Keratinocyte (primary cell): ENCODE results near the gene COL25A1. TPM values are rescaled to one million over a fixed set of nuclear protein-coding genes. Genes with fewer than 3 reads are reported as not detected.

Source experiments
- DNase-seq: peaks from one replicate; pipeline ENCODE4 v3.0.0-alpha.2; 2011; ENCODE audit warnings: low read depth, missing footprints, low spot score
- FAIRE-seq: peaks from 2 replicates; lab custom pipeline; 2011; peaks lifted over from hg19 to GRCh38; lab: Jason Lieb, UNC
- H2AFZ ChIP-seq: 2 replicates; pipeline ENCODE4 v1.6.0; 2012; ENCODE audit warnings: low read length, control low read depth, inconsistent platforms; ENCODE audit not compliant: control insufficient read depth
- H3K27ac ChIP-seq: 2 replicates; pipeline ENCODE4 v1.5.1; 2011; ENCODE audit warnings: low read length; ENCODE audit not compliant: control insufficient read depth, insufficient read depth
- H3K27me3 ChIP-seq: 3 replicates; pipeline ENCODE4 v1.6.0; 2011; ENCODE audit warnings: low read length; ENCODE audit not compliant: control insufficient read depth, insufficient read depth; ENCODE audit errors: extremely low read depth
- H3K36me3 ChIP-seq, 2 experiments: 2 replicates in 1 of 2; 3 replicates in 1 of 2; pipeline ENCODE4 v1.5.1; 2011; ENCODE audit warnings: low read length in 2 of 2, mild to moderate bottlenecking in 1 of 2; ENCODE audit not compliant: control insufficient read depth in 2 of 2, insufficient read depth in 2 of 2; ENCODE audit errors: extremely low read depth in 1 of 2
- H3K4me1 ChIP-seq: 3 replicates; pipeline ENCODE4 v1.5.1; 2011; ENCODE audit warnings: low read length; ENCODE audit not compliant: control insufficient read depth, insufficient read depth; ENCODE audit errors: extremely low read depth
- H3K4me2 ChIP-seq: 3 replicates; pipeline ENCODE4 v1.6.0; 2011; ENCODE audit warnings: low read depth, low read length; ENCODE audit not compliant: control insufficient read depth, insufficient read depth; ENCODE audit errors: extremely low read depth
- H3K4me3 ChIP-seq, 3 experiments: fragments of 200-600 bp in 1 of 3; sonication (generic) in 1 of 3; 2 replicates in 2 of 3; 3 replicates in 1 of 3; pipeline ENCODE4 v1.5.1; 2011 to 2016; ENCODE audit warnings: low read length in 3 of 3, mild to moderate bottlenecking in 3 of 3, control low read depth in 2 of 3, inconsistent platforms in 1 of 3, low read depth in 1 of 3, mixed read lengths in 1 of 3, mixed run types in 1 of 3, moderate library complexity in 1 of 3; ENCODE audit not compliant: control insufficient read depth in 2 of 3, insufficient read depth in 2 of 3; ENCODE audit errors: extremely low read depth in 1 of 3
- H3K79me2 ChIP-seq: 2 replicates; pipeline ENCODE4 v1.6.0; 2012; ENCODE audit warnings: low read length; ENCODE audit not compliant: control insufficient read depth, insufficient read depth
- H3K9ac ChIP-seq: 3 replicates; pipeline ENCODE4 v1.6.0; 2011; ENCODE audit warnings: low read length; ENCODE audit not compliant: control insufficient read depth, insufficient read depth; ENCODE audit errors: extremely low read depth
- H3K9me1 ChIP-seq: 3 replicates; pipeline ENCODE4 v1.6.0; 2011; ENCODE audit warnings: low read length; ENCODE audit not compliant: control insufficient read depth, insufficient read depth; ENCODE audit errors: extremely low read depth
- H3K9me3 ChIP-seq: 2 replicates; pipeline ENCODE4 v1.5.1; 2012; ENCODE audit warnings: low read depth, low read length; ENCODE audit not compliant: control insufficient read depth
- H4K20me1 ChIP-seq: 3 replicates; pipeline ENCODE4 v1.6.0; 2011; ENCODE audit warnings: low read length; ENCODE audit not compliant: control insufficient read depth, insufficient read depth; ENCODE audit errors: extremely low read depth
- EZH2 ChIP-seq: IDR thresholded peaks from one replicate; pipeline ENCODE4 v1.6.1; 2012; ENCODE audit warnings: inconsistent platforms, mild to moderate bottlenecking, low read length, moderate library complexity
- dilution Hi-C: fragments of 300-500 bp; cut with MboI; formaldehyde crosslinking; loops from one replicate; pipeline ENCODE4 v1.7.0; 2020; ENCODE audit warnings: low sequenced_read_pairs; ENCODE audit not compliant: extremely low pct_ligation_motif_present
- polyA plus RNA-seq, 5 experiments: library from polyadenylated mRNA; depleted of rRNA in 3 of 5; stranded (reverse) in 3 of 5; stranded (forward) in 1 of 5; unstranded in 1 of 5; fragments of >200 nt; gene quantifications; 1 replicate in 1 of 5; 2 replicates in 3 of 5; 3 replicates in 1 of 5; pipeline versions ENCODE4 v1.2.1 to v1.2.3, GENCODE V29; 2011 to 2012; ENCODE audit warnings: missing spikeins in 2 of 5, low read depth in 1 of 5, low replicate concordance in 1 of 5
- TF ChIP-seq, protein P1 (sequence below), 3 experiments: IDR thresholded peaks in 1 of 3; conservative IDR thresholded peaks in 1 of 3; optimal IDR thresholded peaks in 1 of 3; 2 replicates in 2 of 3; 3 replicates in 1 of 3; pipeline versions ENCODE3 to v1.5.1; 2011; ENCODE audit warnings: low read length in 3 of 3, mild to moderate bottlenecking in 3 of 3, moderate library complexity in 2 of 3, control low read depth in 1 of 3, inconsistent platforms in 1 of 3; ENCODE audit not compliant: insufficient read depth in 2 of 3; ENCODE audit errors: extremely low read depth in 1 of 3

Gene COL25A1
- polyA plus RNA-seq, 1 donor (not counting 4 experiments of a cell fraction or from before 2014, with no cell fraction given), result not detected

DNA sequence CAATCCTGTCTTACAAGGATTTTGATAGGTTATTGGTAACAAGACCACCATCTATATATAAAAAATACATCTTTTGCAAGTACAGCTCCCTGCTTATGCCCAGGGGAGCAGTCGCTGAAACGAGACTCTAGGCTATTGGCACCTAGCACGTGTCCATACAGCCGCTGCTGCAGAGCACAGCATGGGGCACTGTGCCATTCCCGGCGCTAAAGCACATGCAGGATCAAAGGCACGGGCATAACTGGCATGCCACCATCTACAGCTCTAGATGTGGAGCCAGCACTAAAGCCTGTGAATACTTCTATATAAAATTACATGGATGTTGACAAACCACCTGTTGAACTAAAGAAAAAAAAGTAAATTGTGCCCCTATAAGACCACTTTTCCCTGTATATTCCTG is 144.8 kb downstream of the COL25A1 start:
- Histone ChIP-seq H3K4me3 (no peak overlapping the region), H3K9me1 (no peaks in the 10 kb centered on the region), H3K4me1 (no peaks in the 10 kb centered on the region), H3K36me3 (no peaks in the 10 kb centered on the region), H2AFZ (no peak overlapping the region), H3K27ac (no peak overlapping the region), H3K27me3 (no peaks in the 10 kb centered on the region), H4K20me1 (no peaks in the 10 kb centered on the region), H3K4me2 (no peak overlapping the region), H3K9me3 (no peaks in the 10 kb centered on the region), H3K9ac (no peak overlapping the region), H3K79me2 (no peaks in the 10 kb centered on the region)
- TF ChIP-seq EZH2, result no peak
- TF ChIP-seq, protein P1, sequence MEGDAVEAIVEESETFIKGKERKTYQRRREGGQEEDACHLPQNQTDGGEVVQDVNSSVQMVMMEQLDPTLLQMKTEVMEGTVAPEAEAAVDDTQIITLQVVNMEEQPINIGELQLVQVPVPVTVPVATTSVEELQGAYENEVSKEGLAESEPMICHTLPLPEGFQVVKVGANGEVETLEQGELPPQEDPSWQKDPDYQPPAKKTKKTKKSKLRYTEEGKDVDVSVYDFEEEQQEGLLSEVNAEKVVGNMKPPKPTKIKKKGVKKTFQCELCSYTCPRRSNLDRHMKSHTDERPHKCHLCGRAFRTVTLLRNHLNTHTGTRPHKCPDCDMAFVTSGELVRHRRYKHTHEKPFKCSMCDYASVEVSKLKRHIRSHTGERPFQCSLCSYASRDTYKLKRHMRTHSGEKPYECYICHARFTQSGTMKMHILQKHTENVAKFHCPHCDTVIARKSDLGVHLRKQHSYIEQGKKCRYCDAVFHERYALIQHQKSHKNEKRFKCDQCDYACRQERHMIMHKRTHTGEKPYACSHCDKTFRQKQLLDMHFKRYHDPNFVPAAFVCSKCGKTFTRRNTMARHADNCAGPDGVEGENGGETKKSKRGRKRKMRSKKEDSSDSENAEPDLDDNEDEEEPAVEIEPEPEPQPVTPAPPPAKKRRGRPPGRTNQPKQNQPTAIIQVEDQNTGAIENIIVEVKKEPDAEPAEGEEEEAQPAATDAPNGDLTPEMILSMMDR (optimal IDR thresholded peaks at IDR 0.05 in 1 of 3, IDR thresholded peaks at IDR 0.05 in 1 of 3, conservative IDR thresholded peaks at IDR 0.05 in 1 of 3; ENCODE audit: extremely low read depth in 1 of 3, insufficient read depth in 2 of 3, low read length in 3 of 3), result no peak
- FAIRE-seq (no peak), DNase-seq (no peak)
- dilution Hi-C loops, result no loop called here

DNA sequence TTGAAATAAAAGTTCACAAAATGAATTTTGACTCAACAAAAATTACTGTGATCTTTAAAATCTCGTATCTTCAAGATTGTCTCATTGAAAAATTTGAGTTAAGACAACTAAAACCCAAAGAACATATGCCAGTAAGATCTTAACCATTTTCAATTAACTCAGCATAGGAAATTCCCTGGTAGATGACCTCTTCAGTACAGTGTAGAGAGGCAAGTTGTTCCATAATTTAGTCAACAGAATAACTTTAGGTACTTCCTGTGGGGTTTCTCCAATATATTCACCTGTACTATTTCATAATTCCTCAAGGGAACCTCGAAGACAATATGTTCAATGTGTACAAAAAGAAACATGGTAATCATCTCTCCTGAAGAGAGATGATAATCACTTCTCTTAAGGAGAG is 145.3 kb downstream of the COL25A1 start:
- Histone ChIP-seq H3K36me3 (no peaks in the 10 kb centered on the region), H3K9me1 (no peaks in the 10 kb centered on the region), H3K9ac (no peak overlapping the region), H3K4me2 (no peak overlapping the region), H3K4me1 (no peaks in the 10 kb centered on the region), H3K4me3 (no peak overlapping the region), H4K20me1 (no peaks in the 10 kb centered on the region), H3K27ac (no peak overlapping the region), H3K27me3 (no peaks in the 10 kb centered on the region), H3K79me2 (no peaks in the 10 kb centered on the region), H2AFZ (no peak overlapping the region), H3K9me3 (no peaks in the 10 kb centered on the region)
- no peak for DNase-seq
- TF ChIP-seq EZH2, result no peak
- TF ChIP-seq, protein P1 (optimal IDR thresholded peaks at IDR 0.05 in 1 of 3, IDR thresholded peaks at IDR 0.05 in 1 of 3, conservative IDR thresholded peaks at IDR 0.05 in 1 of 3; ENCODE audit: extremely low read depth in 1 of 3, insufficient read depth in 2 of 3, low read length in 3 of 3), result no peak
- dilution Hi-C loops, result no loop called here
- no peak for FAIRE-seq
